B cell (primary cell): ENCODE results near the gene PEAK1. TPM values are rescaled to one million over a fixed set of nuclear protein-coding genes. Genes with fewer than 3 reads are reported as not detected.

Experiments used
- ATAC-seq: fragments of 200-7000 bp; cut with Tn5 transposase; one replicate; pipeline ENCODE4 v1.10.0; 2021; ENCODE audit warnings: low read depth, mild to moderate bottlenecking, moderate number of reproducible peaks, moderate library complexity
- CTCF ChIA-PET: fragments of 350-600 bp; sonication (Branson Sonifier 250); formaldehyde crosslinking; loops from one replicate; lab custom pipeline; 2021; ENCODE audit warnings: antibody characterized with exemption, inconsistent platforms; lab: Charles Lee
- POLR2A ChIA-PET: fragments of 350-600 bp; sonication (Branson Sonifier 250); formaldehyde crosslinking; loops from one replicate; lab custom pipeline; 2021; ENCODE audit warnings: antibody characterized with exemption; lab: Charles Lee
- DNase-seq: peaks from one replicate; pipeline ENCODE4 v3.0.0; 2013
- H2AFZ ChIP-seq: 2 replicates; pipeline ENCODE4 v1.6.1; 2012; ENCODE audit warnings: mild to moderate bottlenecking, low read depth, low read length; ENCODE audit not compliant: insufficient read depth, poor library complexity, severe bottlenecking
- H3K27ac ChIP-seq, 2 donors: 1 replicate in 1 of 2; 2 replicates in 1 of 2; pipeline ENCODE4 v1.5.1; 2012 to 2013; ENCODE audit warnings: low read length in 2 of 2, mild to moderate bottlenecking in 2 of 2, moderate library complexity in 1 of 2
- H3K27me3 ChIP-seq, 4 experiments: fragments of 200-600 bp in 1 of 4; sonication (generic) in 1 of 4; replicated peaks in 1 of 4; 1 replicate in 2 of 4; 2 replicates in 2 of 4; pipeline versions ENCODE4 v1.6.1 to v1.7.0; 2013 to 2016; ENCODE audit warnings: low read length in 3 of 4, mild to moderate bottlenecking in 2 of 4, mixed read lengths in 1 of 4, moderate library complexity in 1 of 4; ENCODE audit not compliant: insufficient read depth in 4 of 4, control insufficient read depth in 3 of 4; ENCODE audit errors: control extremely low read depth in 1 of 4
- H3K36me3 ChIP-seq, 2 experiments: replicated peaks in 1 of 2; 1 replicate in 1 of 2; 2 replicates in 1 of 2; pipeline versions ENCODE4 v1.6.1 to v1.7.1; 2013; ENCODE audit warnings: low read length in 1 of 2; ENCODE audit not compliant: insufficient read depth in 2 of 2, control insufficient read depth in 1 of 2; ENCODE audit errors: control extremely low read depth in 1 of 2, extremely low read depth in 1 of 2
- H3K4me1 ChIP-seq, 2 donors: fragments of 200-600 bp in 1 of 2; sonication (generic) in 1 of 2; 1 replicate in 1 of 2; 2 replicates in 1 of 2; pipeline versions ENCODE4 v1.5.1 to v1.6.1; 2013 to 2017; ENCODE audit warnings: low read length in 2 of 2; ENCODE audit not compliant: control insufficient read depth in 2 of 2, insufficient read depth in 2 of 2
- H3K4me2 ChIP-seq: replicated peaks from 2 replicates; pipeline ENCODE3; 2012; ENCODE audit warnings: mild to moderate bottlenecking, low read depth, low read length; ENCODE audit not compliant: poor library complexity, severe bottlenecking
- H3K4me3 ChIP-seq, 5 experiments: fragments of 200-600 bp in 1 of 5; sonication (generic) in 1 of 5; 1 replicate in 3 of 5; 2 replicates in 2 of 5; pipeline versions ENCODE4 v1.5.1 to v1.7.0; 2011 to 2016; ENCODE audit warnings: low read length in 4 of 5, mild to moderate bottlenecking in 4 of 5, low read depth in 2 of 5, control low read depth in 1 of 5, moderate library complexity in 1 of 5; ENCODE audit not compliant: insufficient read depth in 1 of 5; ENCODE audit errors: control extremely low read depth in 1 of 5, extremely low read depth in 1 of 5
- H3K79me2 ChIP-seq: fragments of 200-600 bp; sonication (generic); one replicate; pipeline ENCODE4 v1.6.0; 2016; ENCODE audit warnings: low read length; ENCODE audit not compliant: control insufficient read depth, insufficient read depth
- H3K9ac ChIP-seq: fragments of 200-600 bp; sonication (generic); 2 replicates; pipeline ENCODE4 v1.6.1; 2017; ENCODE audit warnings: mild to moderate bottlenecking, low read length, moderate library complexity
- H3K9me3 ChIP-seq, 3 donors: one replicate each; pipeline versions ENCODE4 v1.6.1 to v1.7.1; 2013; ENCODE audit warnings: low read length in 2 of 3; ENCODE audit not compliant: control insufficient read depth in 2 of 3, insufficient read depth in 1 of 3; ENCODE audit errors: control extremely low read depth in 1 of 3
- H4K20me1 ChIP-seq: 2 replicates; pipeline ENCODE4 v1.6.0; 2012; ENCODE audit warnings: mild to moderate bottlenecking, low read length; ENCODE audit not compliant: insufficient read depth, control insufficient read depth, poor library complexity, severe bottlenecking
- H3K27ac Mint-ChIP-seq: one replicate; pipeline ENCODE4 v1.8.0; 2021; ENCODE audit warnings: mixed read lengths
- H3K27me3 Mint-ChIP-seq: one replicate; pipeline ENCODE4 v1.8.0; 2021; ENCODE audit warnings: mixed read lengths
- H3K4me1 Mint-ChIP-seq: one replicate; pipeline ENCODE4 v1.8.0; 2021; ENCODE audit warnings: mixed read lengths
- H3K4me3 Mint-ChIP-seq: one replicate; pipeline ENCODE4 v1.8.0; 2021; ENCODE audit warnings: mixed read lengths
- H3K9me3 Mint-ChIP-seq: one replicate; pipeline ENCODE4 v1.8.0; 2022; ENCODE audit warnings: mixed read lengths; ENCODE audit not compliant: insufficient read depth
- CTCF ChIP-seq: fragments of 200-600 bp; IDR thresholded peaks from one replicate; pipeline ENCODE4 v1.8.0; 2022; ENCODE audit warnings: antibody characterized with exemption, mild to moderate bottlenecking
- EZH2 ChIP-seq: IDR thresholded peaks from 2 replicates; pipeline ENCODE4 v1.6.1; 2012; ENCODE audit warnings: borderline replicate concordance, low read depth, mild to moderate bottlenecking, moderate library complexity, low read length; ENCODE audit not compliant: insufficient read depth, poor library complexity, severe bottlenecking
- WGBS: methylation state at CpG from one replicate; pipeline ENCODE4 v1.1.5; 2013; ENCODE audit warnings: missing lambda C conversion rate; ENCODE audit not compliant: insufficient coverage; 5-methylcytosine and 5-hydroxymethylcytosine counted together
- intact Hi-C: fragments of 100-400 bp; cut with micrococcal nuclease; formaldehyde crosslinking; loops from one replicate; pipeline ENCODE4 v1.10.0; 2022
- polyA plus RNA-seq: library from polyadenylated mRNA; depleted of rRNA; stranded (reverse); fragments of >200 nt; gene quantifications from 2 replicates; pipeline ENCODE4 v1.2.3, GENCODE V29; 2012
- total RNA-seq, 2 donors: library from RNA; stranded (reverse); fragments of 120-200 nt in 1 of 2; gene quantifications; 1 replicate in 1 of 2; 2 replicates in 1 of 2; pipeline versions ENCODE4 v1.2.3 to v1.2.4, GENCODE V29; 2013 to 2022

Gene PEAK1
- total and polyA plus RNA-seq, 2 donors (not counting 1 experiment from before 2014, with no cell fraction given) = 13.4 to 38.0 TPM

DNA sequence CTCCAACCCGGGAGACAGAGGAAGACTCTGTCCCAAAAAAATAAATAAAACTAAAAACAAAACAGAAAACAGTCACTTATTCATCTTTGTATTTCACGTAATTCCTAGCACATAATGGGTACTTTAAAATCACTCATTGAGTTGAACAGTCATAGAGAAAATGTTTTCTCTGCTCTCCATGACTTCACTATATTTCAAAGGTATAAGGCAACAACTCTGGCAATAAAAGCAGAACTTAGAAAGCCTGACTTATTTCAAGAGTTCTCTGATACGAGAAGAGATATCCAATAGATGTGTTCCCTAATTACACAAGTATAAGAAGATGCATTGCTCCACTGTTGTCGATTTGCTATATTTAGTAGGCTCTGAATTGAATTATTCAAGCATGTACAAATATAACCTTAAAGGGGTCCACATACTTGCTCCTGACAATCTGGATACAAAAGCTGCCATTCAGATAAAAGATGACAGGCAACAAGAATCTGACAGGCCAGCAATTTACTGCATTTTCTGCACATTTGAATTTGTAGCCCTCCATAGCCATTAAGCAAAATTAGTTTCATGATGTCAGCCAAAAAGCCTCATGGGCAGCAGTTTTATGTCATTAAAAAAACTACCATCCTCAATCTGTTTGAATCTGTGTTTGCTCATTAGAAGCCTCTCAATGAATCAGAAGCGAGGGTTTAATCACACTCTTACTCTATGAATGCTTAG lies 47.9 kb downstream of the PEAK1 start:
- ChIA-PET CTCF (no interaction called here), POLR2A (no interaction called here)
- Histone ChIP-seq H3K4me2 (no peak overlapping the region), H3K27me3 (no peaks in the 10 kb centered on the region), H3K27ac (no peak overlapping the region), H3K79me2 (peaks cover 44% of the 10 kb centered on the region), H2AFZ (no peak overlapping the region), H3K4me1 (no peaks in the 10 kb centered on the region), H3K9me3 (no peaks in the 10 kb centered on the region), H3K9ac (no peak overlapping the region), H3K4me3 (no peak overlapping the region), H4K20me1 (peaks cover 6% of the 10 kb centered on the region), H3K36me3 (no peaks in the 10 kb centered on the region)
- TF ChIP-seq CTCF (no peak), EZH2 (no peak)
- Mint-ChIP-seq H3K4me3 (no peak overlapping the region), H3K9me3 (no peaks in the 10 kb centered on the region), H3K27me3 (no peaks in the 10 kb centered on the region), H3K27ac (no peak overlapping the region), H3K4me1 (peaks cover 30% of the 10 kb centered on the region)
- ATAC-seq (no peak), DNase-seq (no peak)
- WGBS = 100% methylated on average over 1 of the region's 5 CpGs
- intact Hi-C loops = no loop called here

GRCh38 chr15:77370580-77370979 lies 49.3 kb downstream of the PEAK1 start:
- no peaks in the 10 kb centered on the region for H3K9me3 Mint-ChIP-seq
- no peak overlapping the region for H3K4me3 ChIP-seq
- ChIA-PET CTCF (no interaction called here), POLR2A (no interaction called here)
- peaks cover 6% of the 10 kb centered on the region for H4K20me1 ChIP-seq
- no peak overlapping the region for H2AFZ ChIP-seq
- intact Hi-C loops = no loop called here
- no peak overlapping the region for H3K4me3 Mint-ChIP-seq
- no peak overlapping the region for H3K27ac Mint-ChIP-seq
- WGBS = 100% methylated on average over 4 of the region's 8 CpGs
- no peaks in the 10 kb centered on the region for H3K9me3 ChIP-seq
- H3K79me2 ChIP-seq = peaks cover 35% of the 10 kb centered on the region
- no peaks in the 10 kb centered on the region for H3K27me3 ChIP-seq
- H3K27me3 Mint-ChIP-seq = no peaks in the 10 kb centered on the region
- H3K9ac ChIP-seq = no peak overlapping the region
- no peaks in the 10 kb centered on the region for H3K36me3 ChIP-seq
- TF ChIP-seq EZH2 (no peak), CTCF (no peak)
- H3K4me1 ChIP-seq = no peaks in the 10 kb centered on the region
- ATAC-seq = no peak
- H3K4me2 ChIP-seq = no peak overlapping the region
- peaks cover 28% of the 10 kb centered on the region for H3K4me1 Mint-ChIP-seq
- no peak for DNase-seq
- H3K27ac ChIP-seq = no peak overlapping the region
